SK-N-SH treated with all-trans-retinoic acid at 6 μM for 48 hours (cell line): ENCODE data around the gene ABHD6.

ENCODE experiments used
- ATAC-seq: fragments of 200-7000 bp; cut with Tn5 transposase; 3 replicates; pipeline ENCODE4 v1.9.1; 2020; ENCODE audit warnings: mild to moderate bottlenecking, moderate library complexity
- ARNTL ChIP-seq: fragments of 450-650 bp; formaldehyde crosslinking; IDR thresholded peaks from 2 replicates; pipeline ENCODE4 v1.5.0; 2020; ENCODE audit warnings: low read depth, mild to moderate bottlenecking, moderate library complexity, borderline replicate concordance
- BACH2 ChIP-seq: fragments of 250-450 bp; sonication (Bioruptor Pico); IDR thresholded peaks from 2 replicates; pipeline ENCODE4 v1.9.0; 2021; ENCODE audit warnings: mild to moderate bottlenecking, borderline replicate concordance
- CSDC2 ChIP-seq: fragments of 250-450 bp; sonication (Bioruptor Pico); IDR thresholded peaks from 2 replicates; pipeline ENCODE4 v1.5.0; 2020; ENCODE audit warnings: mild to moderate bottlenecking, moderate library complexity
- ESRRG ChIP-seq: fragments of 250-450 bp; sonication (Bioruptor Pico); IDR thresholded peaks from 2 replicates; pipeline ENCODE4 v1.6.1; 2021; ENCODE audit warnings: mild to moderate bottlenecking
- GLIS3 ChIP-seq: fragments of 250-450 bp; sonication (Bioruptor Pico); IDR thresholded peaks from 2 replicates; pipeline ENCODE4 v1.5.0; 2020; ENCODE audit warnings: mild to moderate bottlenecking, moderate library complexity
- OSR1 ChIP-seq: fragments of 250-450 bp; sonication (Bioruptor Pico); IDR thresholded peaks from 2 replicates; pipeline ENCODE4 v1.8.0; 2022; ENCODE audit warnings: moderate library complexity, mild to moderate bottlenecking, inconsistent platforms
- PPARA ChIP-seq: fragments of 250-450 bp; sonication (Bioruptor Pico); IDR thresholded peaks from 2 replicates; pipeline ENCODE4 v1.5.0; 2020; ENCODE audit warnings: mild to moderate bottlenecking, borderline replicate concordance
- RARB ChIP-seq: fragments of 250-450 bp; sonication (Bioruptor Pico); IDR thresholded peaks from 2 replicates; pipeline ENCODE4 v1.8.0; 2021; ENCODE audit warnings: mild to moderate bottlenecking, moderate library complexity
- SNAI2 ChIP-seq: fragments of 250-450 bp; sonication (Bioruptor Pico); IDR thresholded peaks from 2 replicates; pipeline ENCODE4 v1.5.0; 2020; ENCODE audit warnings: mild to moderate bottlenecking, moderate library complexity
- TCF4 ChIP-seq: fragments of 250-450 bp; sonication (Bioruptor Pico); IDR thresholded peaks from 2 replicates; pipeline ENCODE4 v1.8.0; 2021; ENCODE audit warnings: mild to moderate bottlenecking, moderate library complexity, borderline replicate concordance
- TOX ChIP-seq: fragments of 250-450 bp; sonication (Bioruptor Pico); IDR thresholded peaks from 2 replicates; pipeline ENCODE4 v1.8.0; 2021; ENCODE audit warnings: mild to moderate bottlenecking, moderate library complexity, borderline replicate concordance
- ZC3H10 ChIP-seq: fragments of 250-450 bp; sonication (Bioruptor Pico); IDR thresholded peaks from 2 replicates; pipeline ENCODE4 v1.5.1; 2021; ENCODE audit warnings: mild to moderate bottlenecking, moderate library complexity
- ZFP3 ChIP-seq: fragments of 250-450 bp; sonication (Bioruptor Pico); IDR thresholded peaks from 2 replicates; pipeline ENCODE4 v1.5.0; 2020; ENCODE audit warnings: mild to moderate bottlenecking, moderate library complexity
- ZFP30 ChIP-seq: fragments of 450-650 bp; formaldehyde crosslinking; IDR thresholded peaks from 2 replicates; pipeline ENCODE4 v1.5.0; 2022; ENCODE audit warnings: mild to moderate bottlenecking, moderate library complexity
- ZNF565 ChIP-seq: fragments of 450-650 bp; formaldehyde crosslinking; conservative IDR thresholded peaks from 2 replicates; pipeline ENCODE4 v1.5.0; 2020; ENCODE audit warnings: low read depth, mild to moderate bottlenecking, moderate library complexity
- ZNF8 ChIP-seq: fragments of 450-650 bp; formaldehyde crosslinking; IDR thresholded peaks from 2 replicates; pipeline ENCODE4 v1.5.0; 2020; ENCODE audit warnings: mild to moderate bottlenecking, moderate library complexity
- TF ChIP-seq, protein P1 (sequence below): fragments of 250-450 bp; sonication (Bioruptor Pico); IDR thresholded peaks from 2 replicates; pipeline ENCODE4 v1.5.0; 2020; ENCODE audit warnings: mild to moderate bottlenecking, moderate library complexity
- TF ChIP-seq, protein P2 (sequence below): fragments of 250-450 bp; sonication (Bioruptor Pico); IDR thresholded peaks from 2 replicates; pipeline ENCODE4 v1.8.0; 2020; ENCODE audit warnings: mild to moderate bottlenecking, moderate library complexity, borderline replicate concordance
- TF ChIP-seq, protein P3 (sequence below): fragments of 250-450 bp; sonication (Bioruptor Pico); IDR thresholded peaks from 2 replicates; pipeline ENCODE4 v1.5.1; 2021; ENCODE audit warnings: mild to moderate bottlenecking, moderate library complexity
- TF ChIP-seq, protein P4 (sequence below): fragments of 250-450 bp; sonication (Bioruptor Pico); IDR thresholded peaks from 2 replicates; pipeline ENCODE4 v1.8.0; 2021; ENCODE audit warnings: low read depth, mild to moderate bottlenecking, moderate library complexity, borderline replicate concordance

The ABHD6 gene

DNA sequence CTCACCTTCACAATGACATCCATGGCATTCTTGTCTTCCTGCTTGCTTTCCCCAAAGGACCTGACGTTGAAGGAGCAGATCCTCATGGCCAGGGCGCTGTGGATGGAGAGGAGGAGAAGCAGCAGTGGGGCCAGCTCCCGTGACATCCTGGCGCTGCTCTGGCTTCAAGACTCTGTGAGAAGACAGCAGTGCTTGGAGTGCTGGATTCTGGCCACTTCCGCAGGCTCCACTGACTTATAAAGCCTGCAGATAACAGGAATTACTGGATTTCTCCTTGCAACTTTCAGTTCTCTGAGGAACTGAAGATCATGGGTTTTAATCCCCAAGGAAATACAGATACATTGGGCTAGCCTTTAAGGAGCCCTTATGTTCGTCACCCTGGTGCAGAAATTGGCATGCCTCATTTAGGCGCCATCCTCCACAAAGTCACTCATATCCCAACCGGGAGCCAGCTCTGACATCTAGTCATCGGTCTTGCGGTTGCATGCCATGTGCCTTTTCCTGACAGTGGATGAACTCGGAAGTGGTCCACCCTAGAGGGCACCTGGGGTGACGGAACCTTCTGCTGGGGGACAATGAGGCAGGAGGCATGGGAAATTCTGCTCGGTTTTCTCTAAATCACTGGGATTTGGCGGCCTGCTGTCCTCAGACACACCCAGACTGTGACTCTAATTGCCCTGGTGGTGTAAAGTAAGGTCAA is 26.7 kb upstream of the ABHD6 start, which contains the start of gene DNASE1L3 (continued):
- TF ChIP-seq, protein P1, sequence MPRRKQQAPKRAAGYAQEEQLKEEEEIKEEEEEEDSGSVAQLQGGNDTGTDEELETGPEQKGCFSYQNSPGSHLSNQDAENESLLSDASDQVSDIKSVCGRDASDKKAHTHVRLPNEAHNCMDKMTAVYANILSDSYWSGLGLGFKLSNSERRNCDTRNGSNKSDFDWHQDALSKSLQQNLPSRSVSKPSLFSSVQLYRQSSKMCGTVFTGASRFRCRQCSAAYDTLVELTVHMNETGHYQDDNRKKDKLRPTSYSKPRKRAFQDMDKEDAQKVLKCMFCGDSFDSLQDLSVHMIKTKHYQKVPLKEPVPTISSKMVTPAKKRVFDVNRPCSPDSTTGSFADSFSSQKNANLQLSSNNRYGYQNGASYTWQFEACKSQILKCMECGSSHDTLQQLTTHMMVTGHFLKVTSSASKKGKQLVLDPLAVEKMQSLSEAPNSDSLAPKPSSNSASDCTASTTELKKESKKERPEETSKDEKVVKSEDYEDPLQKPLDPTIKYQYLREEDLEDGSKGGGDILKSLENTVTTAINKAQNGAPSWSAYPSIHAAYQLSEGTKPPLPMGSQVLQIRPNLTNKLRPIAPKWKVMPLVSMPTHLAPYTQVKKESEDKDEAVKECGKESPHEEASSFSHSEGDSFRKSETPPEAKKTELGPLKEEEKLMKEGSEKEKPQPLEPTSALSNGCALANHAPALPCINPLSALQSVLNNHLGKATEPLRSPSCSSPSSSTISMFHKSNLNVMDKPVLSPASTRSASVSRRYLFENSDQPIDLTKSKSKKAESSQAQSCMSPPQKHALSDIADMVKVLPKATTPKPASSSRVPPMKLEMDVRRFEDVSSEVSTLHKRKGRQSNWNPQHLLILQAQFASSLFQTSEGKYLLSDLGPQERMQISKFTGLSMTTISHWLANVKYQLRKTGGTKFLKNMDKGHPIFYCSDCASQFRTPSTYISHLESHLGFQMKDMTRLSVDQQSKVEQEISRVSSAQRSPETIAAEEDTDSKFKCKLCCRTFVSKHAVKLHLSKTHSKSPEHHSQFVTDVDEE (CRISPR knock-in tag), result no peak
- TF ChIP-seq OSR1 (CRISPR knock-in tag) (no peak), TCF4 (CRISPR knock-in tag) (no peak), PPARA (CRISPR knock-in tag) (no peak)

DNA sequence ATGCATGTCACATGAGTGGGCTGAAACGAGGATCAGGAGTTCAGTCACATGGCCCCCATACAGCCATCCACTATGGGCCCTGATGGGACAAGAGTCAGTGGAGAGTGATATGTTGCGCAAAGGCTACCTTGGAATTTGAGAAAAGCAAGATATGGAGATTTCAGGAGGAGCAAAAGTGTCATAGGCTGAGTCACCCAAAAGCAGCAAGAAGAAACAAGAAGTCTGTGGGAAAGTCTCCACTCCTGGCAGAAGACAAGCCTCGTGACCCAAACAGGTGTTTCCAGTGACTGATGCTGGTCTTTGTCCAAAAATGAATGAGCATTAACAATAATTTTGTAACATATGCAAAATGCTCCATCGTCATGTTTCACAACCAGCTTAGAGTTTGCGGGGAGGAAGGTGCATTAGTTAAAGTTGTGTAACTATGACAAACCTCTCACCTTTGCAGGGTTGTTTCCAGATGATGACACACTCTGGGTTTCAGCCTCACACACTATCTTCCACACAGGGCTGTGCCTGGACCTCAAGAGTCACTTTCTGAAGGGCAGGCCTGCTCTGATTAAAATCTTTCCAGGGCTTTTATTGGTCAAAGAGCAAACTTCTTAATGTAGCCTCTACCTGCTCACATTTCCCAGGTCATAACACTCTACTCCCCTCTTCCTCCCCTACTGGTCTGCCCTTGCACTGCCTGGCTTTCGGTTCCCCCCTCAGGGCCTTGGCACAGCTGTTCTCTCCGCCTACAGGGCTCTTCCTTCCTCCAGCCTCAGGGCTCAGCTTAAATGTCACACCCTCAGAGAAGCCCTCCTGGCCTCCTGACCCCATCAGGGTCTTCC is 22.9 kb upstream of the ABHD6 start:
- no peak for ATAC-seq
- TF ChIP-seq, protein P2, sequence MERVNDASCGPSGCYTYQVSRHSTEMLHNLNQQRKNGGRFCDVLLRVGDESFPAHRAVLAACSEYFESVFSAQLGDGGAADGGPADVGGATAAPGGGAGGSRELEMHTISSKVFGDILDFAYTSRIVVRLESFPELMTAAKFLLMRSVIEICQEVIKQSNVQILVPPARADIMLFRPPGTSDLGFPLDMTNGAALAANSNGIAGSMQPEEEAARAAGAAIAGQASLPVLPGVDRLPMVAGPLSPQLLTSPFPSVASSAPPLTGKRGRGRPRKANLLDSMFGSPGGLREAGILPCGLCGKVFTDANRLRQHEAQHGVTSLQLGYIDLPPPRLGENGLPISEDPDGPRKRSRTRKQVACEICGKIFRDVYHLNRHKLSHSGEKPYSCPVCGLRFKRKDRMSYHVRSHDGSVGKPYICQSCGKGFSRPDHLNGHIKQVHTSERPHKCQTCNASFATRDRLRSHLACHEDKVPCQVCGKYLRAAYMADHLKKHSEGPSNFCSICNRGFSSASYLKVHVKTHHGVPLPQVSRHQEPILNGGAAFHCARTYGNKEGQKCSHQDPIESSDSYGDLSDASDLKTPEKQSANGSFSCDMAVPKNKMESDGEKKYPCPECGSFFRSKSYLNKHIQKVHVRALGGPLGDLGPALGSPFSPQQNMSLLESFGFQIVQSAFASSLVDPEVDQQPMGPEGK (CRISPR knock-in tag), result no peak
- TF ChIP-seq ZC3H10 (no peak), SNAI2 (CRISPR knock-in tag) (no peak), ARNTL (CRISPR knock-in tag) (no peak), ZNF8 (CRISPR knock-in tag) (no peak), ZNF565 (CRISPR knock-in tag) (no peak), PPARA (CRISPR knock-in tag) (no peak), TCF4 (CRISPR knock-in tag) (no peak), ZFP3 (CRISPR knock-in tag) (no peak), OSR1 (CRISPR knock-in tag) (no peak), TOX (no peak), RARB (no peak), CSDC2 (CRISPR knock-in tag) (no peak), BACH2 (CRISPR knock-in tag) (no peak), ZFP30 (no peak), GLIS3 (CRISPR knock-in tag) (no peak), ESRRG (CRISPR knock-in tag) (no peak)
- TF ChIP-seq, protein P1 (CRISPR knock-in tag), result no peak
- TF ChIP-seq, protein P3, sequence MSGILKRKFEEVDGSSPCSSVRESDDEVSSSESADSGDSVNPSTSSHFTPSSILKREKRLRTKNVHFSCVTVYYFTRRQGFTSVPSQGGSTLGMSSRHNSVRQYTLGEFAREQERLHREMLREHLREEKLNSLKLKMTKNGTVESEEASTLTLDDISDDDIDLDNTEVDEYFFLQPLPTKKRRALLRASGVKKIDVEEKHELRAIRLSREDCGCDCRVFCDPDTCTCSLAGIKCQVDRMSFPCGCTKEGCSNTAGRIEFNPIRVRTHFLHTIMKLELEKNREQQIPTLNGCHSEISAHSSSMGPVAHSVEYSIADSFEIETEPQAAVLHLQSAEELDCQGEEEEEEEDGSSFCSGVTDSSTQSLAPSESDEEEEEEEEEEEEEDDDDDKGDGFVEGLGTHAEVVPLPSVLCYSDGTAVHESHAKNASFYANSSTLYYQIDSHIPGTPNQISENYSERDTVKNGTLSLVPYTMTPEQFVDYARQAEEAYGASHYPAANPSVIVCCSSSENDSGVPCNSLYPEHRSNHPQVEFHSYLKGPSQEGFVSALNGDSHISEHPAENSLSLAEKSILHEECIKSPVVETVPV, result no peak
- TF ChIP-seq, protein P4, sequence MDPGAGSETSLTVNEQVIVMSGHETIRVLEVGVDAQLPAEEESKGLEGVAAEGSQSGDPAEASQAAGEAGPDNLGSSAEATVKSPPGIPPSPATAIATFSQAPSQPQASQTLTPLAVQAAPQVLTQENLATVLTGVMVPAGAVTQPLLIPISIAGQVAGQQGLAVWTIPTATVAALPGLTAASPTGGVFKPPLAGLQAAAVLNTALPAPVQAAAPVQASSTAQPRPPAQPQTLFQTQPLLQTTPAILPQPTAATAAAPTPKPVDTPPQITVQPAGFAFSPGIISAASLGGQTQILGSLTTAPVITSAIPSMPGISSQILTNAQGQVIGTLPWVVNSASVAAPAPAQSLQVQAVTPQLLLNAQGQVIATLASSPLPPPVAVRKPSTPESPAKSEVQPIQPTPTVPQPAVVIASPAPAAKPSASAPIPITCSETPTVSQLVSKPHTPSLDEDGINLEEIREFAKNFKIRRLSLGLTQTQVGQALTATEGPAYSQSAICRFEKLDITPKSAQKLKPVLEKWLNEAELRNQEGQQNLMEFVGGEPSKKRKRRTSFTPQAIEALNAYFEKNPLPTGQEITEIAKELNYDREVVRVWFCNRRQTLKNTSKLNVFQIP (CRISPR knock-in tag), result no peak
